ENCODE measurements around the gene GAS7. TPM values are rescaled to one million over a fixed set of nuclear protein-coding genes. Genes with fewer than 3 reads are reported as not detected.

The GAS7 gene
- total RNA-seq, 1 experiment from 2014 or later, result 6.0 TPM

- no peak for DNase-seq
- H3K4me3 Mint-ChIP-seq, result no peak overlapping the region
- H3K4ac ChIP-seq (ENCODE audit: low read depth, low read length), result no peak overlapping the region
- no peaks in the 10 kb centered on the region for H3K4me1 ChIP-seq (ENCODE audit: insufficient read depth, low read length)
- H3K18ac ChIP-seq (ENCODE audit: insufficient read length, low read depth, low read length), result no peak overlapping the region
- H3K79me1 ChIP-seq (ENCODE audit: insufficient read depth, low read depth, low read length, poor library complexity, severe bottlenecking), result no peaks in the 10 kb centered on the region
- TF ChIP-seq, protein P1, sequence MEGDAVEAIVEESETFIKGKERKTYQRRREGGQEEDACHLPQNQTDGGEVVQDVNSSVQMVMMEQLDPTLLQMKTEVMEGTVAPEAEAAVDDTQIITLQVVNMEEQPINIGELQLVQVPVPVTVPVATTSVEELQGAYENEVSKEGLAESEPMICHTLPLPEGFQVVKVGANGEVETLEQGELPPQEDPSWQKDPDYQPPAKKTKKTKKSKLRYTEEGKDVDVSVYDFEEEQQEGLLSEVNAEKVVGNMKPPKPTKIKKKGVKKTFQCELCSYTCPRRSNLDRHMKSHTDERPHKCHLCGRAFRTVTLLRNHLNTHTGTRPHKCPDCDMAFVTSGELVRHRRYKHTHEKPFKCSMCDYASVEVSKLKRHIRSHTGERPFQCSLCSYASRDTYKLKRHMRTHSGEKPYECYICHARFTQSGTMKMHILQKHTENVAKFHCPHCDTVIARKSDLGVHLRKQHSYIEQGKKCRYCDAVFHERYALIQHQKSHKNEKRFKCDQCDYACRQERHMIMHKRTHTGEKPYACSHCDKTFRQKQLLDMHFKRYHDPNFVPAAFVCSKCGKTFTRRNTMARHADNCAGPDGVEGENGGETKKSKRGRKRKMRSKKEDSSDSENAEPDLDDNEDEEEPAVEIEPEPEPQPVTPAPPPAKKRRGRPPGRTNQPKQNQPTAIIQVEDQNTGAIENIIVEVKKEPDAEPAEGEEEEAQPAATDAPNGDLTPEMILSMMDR (conservative IDR thresholded peaks at IDR 0.05), result no peak
- no peak overlapping the region for H2BK12ac ChIP-seq (ENCODE audit: insufficient read length, low read depth, low read length)
- H3K4me1 Mint-ChIP-seq, result no peaks in the 10 kb centered on the region
- H3K56ac ChIP-seq (ENCODE audit: insufficient read length, low read depth, low read length), result no peak overlapping the region
- H3T11ph ChIP-seq (ENCODE audit: low read length), result no peak overlapping the region
- no peak overlapping the region for H2BK20ac ChIP-seq (ENCODE audit: low read depth, low read length, poor library complexity, severe bottlenecking)
- no peaks in the 10 kb centered on the region for H3K23me2 ChIP-seq (ENCODE audit: insufficient read length, low read depth, low read length, poor library complexity, severe bottlenecking)
- H3K9ac ChIP-seq (ENCODE audit: extremely low read depth, insufficient read length, low read length), result no peak overlapping the region
- no peak overlapping the region for H2AFZ ChIP-seq (ENCODE audit: low read length)
- H3K27ac Mint-ChIP-seq, result no peak overlapping the region
- no peak overlapping the region for H3K23ac ChIP-seq (ENCODE audit: insufficient read length, low read depth, low read length)
- H3K27ac ChIP-seq (ENCODE audit: insufficient read length, low read depth, low read length), result no peak overlapping the region
- no peak overlapping the region for H4K91ac ChIP-seq (ENCODE audit: insufficient read length, low read depth, low read length)
- H3K79me2 ChIP-seq (ENCODE audit: insufficient read depth, low read length), result no peaks in the 10 kb centered on the region
- H3K9me3 ChIP-seq (ENCODE audit: control insufficient read depth, low read depth, low read length), result no peaks in the 10 kb centered on the region
- no peaks in the 10 kb centered on the region for H3K27me3 ChIP-seq (ENCODE audit: insufficient read depth, low read length)
- no peak overlapping the region for H3K14ac ChIP-seq (ENCODE audit: insufficient read depth, low read length)
- no CpG with 5 or more reads among the region's 2 CpGs for WGBS (ENCODE audit: extremely low coverage, insufficient read length, low lambda C conversion rate)
- H3K36me3 Mint-ChIP-seq (ENCODE audit: insufficient read depth in 1 of 3, low read depth in 3 of 3), result no peaks in the 10 kb centered on the region
- H2BK5ac ChIP-seq (ENCODE audit: insufficient read length, low read length), result no peak overlapping the region
- H4K8ac ChIP-seq (replicated peaks; ENCODE audit: insufficient read length, low read depth, low read length), result no peak overlapping the region
- H3K4me2 ChIP-seq (ENCODE audit: insufficient read depth, insufficient read length, low read length), result no peak overlapping the region
- no peak overlapping the region for H2AK5ac ChIP-seq (ENCODE audit: insufficient read length, low read length)
- peaks cover 2% of the 10 kb centered on the region for H3K27me3 Mint-ChIP-seq (ENCODE audit: low read depth)
- H4K5ac ChIP-seq (ENCODE audit: insufficient read length, low read depth, low read length), result no peak overlapping the region
- H2BK15ac ChIP-seq (ENCODE audit: low read depth, low read length), result no peak overlapping the region
- peaks cover 0 to 3% of the 10 kb centered on the region in 2 experiments; a peak in 2 of 5 replicates for H3K9me3 Mint-ChIP-seq
- no peak overlapping the region for H2BK120ac ChIP-seq (ENCODE audit: low read depth, low read length, poor library complexity, severe bottlenecking)
- no peaks in the 10 kb centered on the region for H4K20me1 ChIP-seq (ENCODE audit: control insufficient read depth, insufficient read depth, insufficient read length)
These were observed 40.3 kb upstream of the GAS7 start for GRCh38 chr17:10238661-10239060.
